HG02588 (cell line): ENCODE measurements around the gene SMPD4.
A peak's percentile ranks its signal among the peaks of the same experiment; 100 is the strongest.
"Not testable (repeated sequence)": the region's sequence is repeated elsewhere in the genome, so short reads cannot be mapped to it uniquely, and the experiment has no call there.

Experiments
- ATAC-seq: cut with Tn5 transposase; IDR thresholded peaks from one replicate; pipeline ENCODE4 v1.9.1; 2021; ENCODE audit warnings: mild to moderate bottlenecking, moderate library complexity; ENCODE audit not compliant: unreplicated experiment

Gene SMPD4

GRCh38 chr2:130187859-130188792 lies 6.7 kb upstream of the SMPD4 start:
- ATAC-seq = not testable (repeated sequence)

- no peak for ATAC-seq
These were observed 5.9 kb upstream of the SMPD4 start for GRCh38 chr2:130187268-130187667.

DNA sequence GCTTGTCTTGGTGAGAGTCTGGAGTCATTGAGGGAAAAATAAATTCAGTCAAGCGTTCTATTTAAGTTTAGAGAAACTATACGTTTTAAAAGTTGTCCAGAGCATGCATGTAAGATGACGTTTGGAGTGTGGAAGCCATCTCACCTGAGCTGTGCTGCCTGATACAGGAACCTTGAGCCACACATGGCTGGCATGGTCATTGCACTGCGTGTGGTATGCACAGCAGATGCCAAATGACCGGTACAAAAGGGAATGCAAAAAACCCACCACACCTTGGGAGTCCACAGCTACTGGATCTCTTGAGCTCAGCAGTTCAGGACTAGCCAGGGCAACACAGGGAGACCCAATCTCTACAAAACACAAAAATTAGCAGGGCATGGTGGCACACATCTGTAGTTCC lies 5.0 kb upstream of the SMPD4 start:
- ATAC-seq = no peak

DNA sequence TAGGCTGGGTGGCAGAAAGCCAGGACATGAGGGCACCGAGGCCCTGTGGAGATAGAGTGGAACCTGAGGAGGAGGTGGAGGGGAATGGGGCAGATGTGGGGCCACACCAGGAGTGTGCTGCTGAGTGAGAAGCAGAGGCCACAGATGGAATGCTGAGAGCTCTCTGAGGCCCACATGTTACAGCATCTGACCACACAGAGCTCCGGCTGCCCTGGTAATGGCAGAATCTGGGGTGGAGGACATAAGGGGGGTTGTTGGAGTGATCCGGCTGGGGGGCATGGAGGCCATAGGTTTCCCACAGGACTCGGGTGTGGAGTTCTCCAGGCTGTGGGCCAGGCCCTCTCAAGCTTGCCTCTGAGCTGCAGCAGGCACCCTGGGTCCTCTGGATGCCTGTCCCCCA lies 4.5 kb upstream of the SMPD4 start:
- ATAC-seq = no peak

GRCh38 chr2:130185436-130185835 lies 4.0 kb upstream of the SMPD4 start:
- no peak for ATAC-seq

DNA sequence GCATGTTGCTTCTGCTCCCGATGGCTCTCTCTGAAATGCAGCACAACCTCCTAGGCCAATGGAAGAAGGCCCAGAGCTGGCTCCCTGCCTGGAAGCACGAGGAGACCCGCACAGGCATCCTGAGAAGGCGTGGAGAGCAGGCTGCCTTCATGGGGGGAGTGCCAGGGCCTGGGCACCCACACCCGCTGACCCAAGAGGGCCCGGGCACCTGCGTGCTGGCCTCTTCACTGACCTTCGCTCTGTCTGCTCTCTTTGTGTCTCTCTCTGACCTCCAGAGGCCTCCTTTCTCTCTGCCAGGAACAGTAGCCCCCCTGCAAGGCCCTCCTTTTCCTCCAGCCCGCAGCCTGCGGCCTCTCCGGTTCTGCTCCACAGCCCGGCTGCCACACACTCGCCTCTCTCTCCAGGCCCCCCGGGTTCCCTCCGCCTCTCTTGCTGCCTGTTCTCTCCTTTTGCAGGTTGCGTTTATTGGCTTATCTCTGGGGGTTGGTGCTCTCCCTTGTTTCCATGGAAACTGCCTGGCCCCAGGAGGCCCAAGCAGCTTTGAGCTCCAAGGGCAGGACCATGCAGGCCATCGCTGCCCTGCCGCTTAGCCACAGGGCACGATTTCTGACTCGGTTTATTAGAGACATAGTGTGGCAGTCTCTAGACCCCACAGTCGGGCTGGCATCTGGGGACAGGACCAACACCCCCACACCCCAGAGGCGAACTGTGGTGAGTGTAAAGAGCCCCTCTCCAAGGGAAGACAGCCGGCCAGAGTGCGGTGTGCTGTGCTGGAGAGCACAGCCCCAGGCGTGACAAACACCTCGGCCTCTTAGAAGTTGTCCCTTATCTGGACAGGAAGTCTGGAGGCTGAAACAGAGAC lies 2.3 kb upstream of the SMPD4 start:
- ATAC-seq = no peak

GRCh38 chr2:130182826-130183511 lies 1.6 kb upstream of the SMPD4 start:
- ATAC-seq = not testable (repeated sequence)

DNA sequence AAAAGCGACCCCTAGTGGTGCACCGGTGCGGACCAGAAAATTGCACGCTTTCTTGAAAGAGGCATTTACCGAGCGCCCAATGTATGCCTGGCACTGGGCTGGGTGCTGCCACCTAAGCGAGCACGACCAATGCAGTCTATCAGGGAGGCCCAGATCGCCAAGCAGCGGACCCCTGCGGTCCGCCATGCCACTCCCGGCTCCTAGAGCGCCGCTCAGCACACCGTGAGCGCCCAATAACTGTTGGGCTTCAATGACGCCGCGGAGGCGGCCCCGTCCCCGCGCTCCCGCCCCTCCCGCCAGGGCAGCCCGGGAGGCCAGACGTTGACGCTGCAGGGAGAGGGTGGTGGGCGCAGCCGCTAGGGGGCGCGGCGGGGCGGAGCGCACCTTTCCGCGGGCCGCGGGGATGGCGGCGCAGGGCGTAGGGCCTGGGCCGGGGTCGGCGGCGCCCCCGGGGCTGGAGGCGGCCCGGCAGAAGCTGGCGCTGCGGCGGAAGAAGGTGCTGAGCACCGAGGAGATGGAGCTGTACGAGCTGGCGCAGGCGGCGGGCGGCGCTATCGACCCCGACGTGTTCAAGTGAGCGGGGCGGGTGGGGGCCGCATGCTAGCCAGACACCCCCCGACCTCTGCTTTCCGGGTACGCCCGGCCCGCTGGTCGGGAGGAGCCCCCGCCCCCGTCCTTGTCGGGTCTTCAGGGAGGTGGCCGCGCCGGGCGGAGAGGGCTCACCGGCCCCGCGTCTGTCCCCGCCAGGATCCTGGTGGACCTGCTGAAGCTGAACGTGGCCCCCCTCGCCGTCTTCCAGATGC lies 679 bp upstream of the SMPD4 start, which contains the start of gene MZT2B:
MZT2B (plus strand) TSS at position 383 of the 803 bp plus-strand sequence; CDS start at position 404, 21 bp downstream.
- peak; percentile 85 for ATAC-seq

DNA sequence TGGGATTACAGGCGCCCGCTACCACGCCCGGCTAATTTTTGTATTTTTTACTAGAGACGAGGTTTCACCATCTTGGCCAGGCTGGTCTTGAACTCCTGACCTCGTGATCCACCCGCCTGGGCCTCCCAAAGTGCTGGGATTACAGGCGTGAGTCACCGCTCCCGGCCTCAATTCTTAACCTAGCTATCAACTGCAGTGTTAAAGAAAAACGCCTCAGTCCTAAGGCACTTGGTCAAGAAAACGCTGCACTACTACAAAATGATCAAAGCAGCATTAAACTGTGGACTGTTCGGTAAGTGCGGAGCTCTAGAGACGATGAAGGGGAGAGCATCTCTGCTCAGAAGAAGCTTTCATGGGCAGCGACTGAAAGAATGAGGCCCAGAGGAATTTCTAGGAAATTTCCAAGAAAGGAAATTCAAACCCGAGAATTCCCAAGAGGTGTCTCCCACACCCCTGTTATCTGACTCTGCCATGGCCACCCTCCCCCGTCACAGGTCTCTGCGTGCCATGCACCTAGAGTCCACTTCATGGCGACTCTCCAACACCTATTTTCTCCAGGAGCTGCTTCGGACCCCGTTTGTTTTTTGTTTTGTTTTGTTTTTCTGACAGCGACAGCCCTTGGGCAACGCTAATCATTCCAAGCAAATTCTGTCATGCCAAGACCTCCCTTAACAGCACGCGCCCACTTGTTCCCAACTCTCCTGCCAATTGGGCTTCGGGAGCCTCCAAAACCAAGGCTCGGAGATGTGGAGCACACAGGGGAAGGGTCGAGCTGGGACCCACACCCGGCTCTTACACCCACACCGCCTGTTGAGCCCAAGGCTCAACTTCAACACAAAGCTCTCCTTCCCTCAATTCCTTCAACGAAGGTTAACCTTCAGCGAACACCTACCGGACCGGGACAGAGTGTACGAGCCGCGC lies 738 bp downstream of the SMPD4 start:
- not testable (repeated sequence) for ATAC-seq

- peak; percentile 80 for ATAC-seq
These were observed 6.5 kb downstream of the SMPD4 start for GRCh38 chr2:130174866-130175265.

DNA sequence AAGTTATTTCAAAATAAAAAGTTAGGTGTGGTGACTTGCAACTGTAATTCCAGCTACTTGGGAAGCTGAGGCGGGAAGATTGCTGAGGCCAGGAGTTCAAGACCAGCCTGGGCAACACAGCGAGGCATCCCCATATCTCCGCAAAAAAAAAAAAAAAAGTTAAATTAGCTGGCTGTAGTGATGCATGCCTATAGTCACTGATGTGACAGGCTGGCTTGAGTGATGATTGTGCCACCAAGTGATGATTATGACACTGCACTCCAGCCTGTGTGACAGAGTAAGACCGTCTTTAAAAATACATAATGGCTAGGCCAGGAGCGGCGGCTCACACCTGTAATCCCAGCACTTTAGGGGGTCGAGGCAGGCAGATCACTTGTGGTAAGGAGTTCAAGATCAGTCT lies 11.5 kb downstream of the SMPD4 start:
- no peak for ATAC-seq

DNA sequence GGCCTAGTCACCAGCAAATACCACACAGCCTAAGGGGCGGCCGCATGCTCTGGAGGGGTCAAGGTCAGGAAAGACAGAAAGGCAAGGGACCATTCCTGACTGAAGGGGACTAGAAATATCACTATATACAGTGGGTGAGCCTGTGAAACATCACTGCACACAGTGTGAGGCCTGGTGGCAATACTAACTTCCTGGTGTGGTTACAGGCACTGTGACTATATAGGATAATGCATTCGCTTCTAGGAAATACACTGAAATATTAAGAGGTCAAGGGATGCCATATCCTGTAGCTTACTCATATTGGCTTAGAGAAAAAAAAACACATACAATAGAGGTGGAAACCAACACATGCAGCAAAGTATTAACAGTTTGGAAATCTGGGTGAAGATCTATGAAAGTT lies 12.2 kb downstream of the SMPD4 start:
- not testable (repeated sequence) for ATAC-seq

- ATAC-seq = not testable (repeated sequence)
These were observed 14.8 kb downstream of the SMPD4 start for GRCh38 chr2:130166611-130167010.

DNA sequence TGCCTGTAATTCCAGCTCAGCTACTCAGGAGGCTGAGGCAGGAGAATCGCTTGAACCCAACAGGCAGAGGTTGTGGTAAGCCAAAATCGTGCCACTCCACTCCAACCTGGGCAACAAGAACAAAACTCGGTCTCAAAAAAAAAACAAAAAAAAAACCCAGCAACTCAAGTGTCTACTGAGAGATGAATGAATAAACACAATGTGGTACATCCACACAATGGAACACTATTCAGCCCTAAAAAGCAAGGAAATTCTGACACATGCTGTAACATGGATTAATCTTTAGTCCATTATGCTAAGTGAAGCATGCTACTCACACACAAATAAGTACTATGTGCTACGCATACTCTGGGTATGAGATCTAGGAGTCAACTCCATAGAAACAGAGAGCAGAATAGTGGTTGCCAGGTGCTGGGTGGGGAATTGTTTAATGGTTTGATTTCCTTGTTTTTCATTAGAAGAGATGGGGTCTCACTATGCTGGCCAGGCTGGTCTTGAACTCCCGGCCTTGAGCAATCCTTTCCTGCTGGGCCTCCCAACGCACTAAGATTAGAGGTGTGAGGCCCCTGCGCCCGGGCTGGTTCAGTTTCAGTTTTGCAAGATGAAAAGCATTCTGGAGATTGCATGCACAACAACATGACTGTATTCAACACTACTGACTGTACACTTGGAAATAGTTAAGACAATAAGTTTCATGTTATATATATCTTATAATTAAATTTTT lies 15.9 kb downstream of the SMPD4 start:
- no peak for ATAC-seq

GRCh38 chr2:130162968-130163367 lies 18.4 kb downstream of the SMPD4 start:
- ATAC-seq = no peak

DNA sequence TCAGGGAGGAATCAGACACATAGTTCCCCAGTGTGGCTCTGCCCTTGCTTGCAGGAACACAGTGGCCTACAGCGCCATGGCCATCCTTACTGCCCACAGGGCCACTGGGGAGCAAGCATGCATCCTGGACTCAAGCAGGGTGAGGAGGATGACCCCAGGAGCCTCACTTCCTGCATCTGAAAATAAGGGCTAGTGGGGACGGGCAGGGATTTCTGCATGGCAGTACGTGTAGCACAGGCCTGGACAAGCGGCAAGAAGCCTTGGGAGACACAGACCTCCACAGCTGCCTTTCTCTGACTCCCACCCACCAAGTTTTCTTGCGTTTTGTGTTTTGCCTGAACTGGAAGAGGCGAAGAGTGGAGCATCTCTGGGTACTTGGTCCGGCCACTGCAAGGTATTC lies 18.9 kb downstream of the SMPD4 start:
- ATAC-seq = not testable (repeated sequence)

GRCh38 chr2:130160838-130161705 lies 20.3 kb downstream of the SMPD4 start:
- not testable (repeated sequence) for ATAC-seq
